HEK293 (cell line): ENCODE data around the gene DPM2.

Experiments used
- MYNN ChIP-seq: fragments of 450-650 bp; formaldehyde crosslinking; IDR thresholded peaks from 2 replicates; pipeline ENCODE4 v1.5.1; 2016; ENCODE audit warnings: missing biosample characterization, missing genetic modification characterization, borderline replicate concordance
- ZNF214 ChIP-seq: fragments of 450-650 bp; formaldehyde crosslinking; IDR thresholded peaks from 2 replicates; pipeline ENCODE4 v1.5.1; 2017; ENCODE audit warnings: missing biosample characterization, mild to moderate bottlenecking, missing genetic modification characterization, borderline replicate concordance

GRCh38 chr9:127953768-127954505 is 16.3 kb upstream of the DPM2 start:
- TF ChIP-seq MYNN (no peak), ZNF214 (tag by site-specific recombination) (no peak)
